ENCODE data around the gene SMIM22. TPM values are rescaled to one million over a fixed set of nuclear protein-coding genes. Genes with fewer than 3 reads are reported as not detected.

Gene SMIM22
- total RNA-seq, 2 donors from 2014 or later = 361 to 457 TPM

- H3K27ac ChIP-seq = no peak overlapping the region
- no peak for TF ChIP-seq CTCF (IDR thresholded peaks at IDR 0.05)
- intact Hi-C loops (cut with DNase I) = no loop called here
- H3K36me3 ChIP-seq = no peaks in the 10 kb centered on the region
- H3K4me3 ChIP-seq = no peak overlapping the region
- no peaks in the 10 kb centered on the region for H3K27me3 ChIP-seq
- no peak for DNase-seq
- H3K9ac ChIP-seq (ENCODE audit: low read depth in 2 of 2, low read length in 2 of 2) = no peak overlapping the region
- no peaks in the 10 kb centered on the region for H3K9me3 ChIP-seq
- H3K4me1 ChIP-seq = peaks cover 4% of the 10 kb centered on the region
Measured at GRCh38 chr16:4772351-4772750, 22.8 kb upstream of the SMIM22 start.

GRCh38 chr16:4775005-4775404 lies 20.2 kb upstream of the SMIM22 start:
- intact Hi-C loops (cut with DNase I) = no loop called here
- Histone ChIP-seq H3K27ac (no peak overlapping the region), H3K36me3 (no peaks in the 10 kb centered on the region), H3K9ac (ENCODE audit: low read depth in 2 of 2, low read length in 2 of 2) (no peak overlapping the region), H3K4me1 (no peaks in the 10 kb centered on the region), H3K27me3 (no peaks in the 10 kb centered on the region), H3K9me3 (no peaks in the 10 kb centered on the region), H3K4me3 (no peak overlapping the region)
- DNase-seq = no peak
- no peak for TF ChIP-seq CTCF (IDR thresholded peaks at IDR 0.05)

- no peaks in the 10 kb centered on the region for H3K9me3 ChIP-seq
- no peaks in the 10 kb centered on the region for H3K27me3 ChIP-seq
- H3K9ac ChIP-seq (ENCODE audit: low read depth in 2 of 2, low read length in 2 of 2) = no peak overlapping the region
- no peaks in the 10 kb centered on the region for H3K36me3 ChIP-seq
- no peak for DNase-seq
- H3K27ac ChIP-seq = no peak overlapping the region
- H3K4me3 ChIP-seq = no peak overlapping the region
- intact Hi-C loops (cut with DNase I) = no loop called here
- H3K4me1 ChIP-seq = no peaks in the 10 kb centered on the region
- no peak for TF ChIP-seq CTCF (IDR thresholded peaks at IDR 0.05)
Measured at GRCh38 chr16:4776141-4776705, 18.9 kb upstream of the SMIM22 start.

GRCh38 chr16:4777339-4778049 lies 17.7 kb upstream of the SMIM22 start:
- Histone ChIP-seq H3K4me3 (no peak overlapping the region), H3K9me3 (no peaks in the 10 kb centered on the region), H3K4me1 (no peaks in the 10 kb centered on the region), H3K36me3 (no peaks in the 10 kb centered on the region), H3K9ac (ENCODE audit: low read depth in 2 of 2, low read length in 2 of 2) (no peak overlapping the region), H3K27ac (no peak overlapping the region), H3K27me3 (no peaks in the 10 kb centered on the region)
- intact Hi-C loops (cut with DNase I) = no loop called here
- no peak for TF ChIP-seq CTCF (IDR thresholded peaks at IDR 0.05)
- DNase-seq = no peak

GRCh38 chr16:4778050-4778392 lies 17.1 kb upstream of the SMIM22 start:
- no peaks in the 10 kb centered on the region for H3K4me1 ChIP-seq
- no peak overlapping the region for H3K27ac ChIP-seq
- no peak for DNase-seq
- no peaks in the 10 kb centered on the region for H3K36me3 ChIP-seq
- no peaks in the 10 kb centered on the region for H3K27me3 ChIP-seq
- no peak overlapping the region for H3K9ac ChIP-seq (ENCODE audit: low read depth in 2 of 2, low read length in 2 of 2)
- intact Hi-C loops (cut with DNase I) = no loop called here
- no peak for TF ChIP-seq CTCF (IDR thresholded peaks at IDR 0.05)
- H3K9me3 ChIP-seq = no peaks in the 10 kb centered on the region
- H3K4me3 ChIP-seq = no peak overlapping the region
